Measurements from ENCODE around the gene NFIB.

The NFIB gene

DNA sequence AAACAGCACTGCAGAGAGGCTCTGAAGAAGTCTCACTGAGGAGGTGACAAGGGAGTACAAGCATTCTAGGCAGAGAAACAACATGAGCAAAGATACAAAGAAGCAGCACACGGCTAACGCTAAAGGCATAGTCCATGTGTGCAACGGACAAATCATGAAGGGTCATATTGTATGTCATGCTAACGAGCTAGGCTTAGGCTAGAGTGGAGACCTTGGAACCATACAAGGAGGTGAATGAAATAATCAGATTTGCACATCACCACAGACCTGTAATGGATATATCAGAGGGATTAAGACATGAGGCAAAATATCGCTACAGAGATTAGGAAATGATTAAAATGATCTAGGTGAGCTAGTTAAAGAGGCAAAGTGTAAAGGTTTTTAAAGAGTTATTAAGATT is 145.6 kb downstream of the NFIB start:
- Histone ChIP-seq H3K9me3 (ENCODE audit: control insufficient read depth, low read length) (no peaks in the 10 kb centered on the region), H3K27ac (ENCODE audit: low read depth, low read length, severe bottlenecking) (no peak overlapping the region), H3K4me1 (ENCODE audit: control insufficient read depth, insufficient read depth, low read length, poor library complexity, severe bottlenecking) (no peaks in the 10 kb centered on the region), H3K36me3 (ENCODE audit: control insufficient read depth, insufficient read depth, low read length) (no peaks in the 10 kb centered on the region), H3K4me3 (ENCODE audit: extremely low read depth, insufficient read depth, low read length, poor library complexity, severe bottlenecking) (no peak overlapping the region)
- 77 to 98% methylated on average over 4 of the region's 5 CpGs for WGBS, 2 experiments (ENCODE audit: insufficient coverage in 2 of 2)

DNA sequence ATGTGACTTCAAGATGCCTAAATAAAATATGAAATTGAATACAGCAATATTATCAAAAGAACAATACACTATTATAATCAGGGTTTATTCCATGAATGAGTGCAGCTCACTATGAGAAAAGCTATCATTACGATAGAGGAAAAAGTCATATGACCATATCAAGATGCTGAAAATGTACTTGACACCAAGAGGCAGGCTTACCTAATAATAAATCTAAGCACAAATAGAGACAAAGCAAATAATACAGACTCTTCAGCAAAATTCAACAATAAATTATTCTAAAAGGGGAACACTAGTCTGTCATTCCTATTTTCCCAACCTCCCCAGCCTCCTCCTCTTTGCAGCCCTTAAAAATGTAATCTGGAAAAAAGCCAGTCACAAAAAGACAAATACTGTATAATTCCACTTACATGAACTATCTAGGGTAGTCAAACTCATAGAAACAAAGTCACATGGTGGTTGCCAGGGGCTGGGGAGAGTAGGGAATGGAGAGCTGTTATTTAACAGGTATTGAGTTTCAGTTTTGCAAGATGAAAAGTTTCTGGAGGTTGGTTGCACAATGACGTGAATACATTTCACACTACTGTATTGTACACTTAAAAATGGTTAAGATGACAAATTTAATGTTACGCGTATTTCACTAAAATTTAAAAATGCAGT is 148.4 kb downstream of the NFIB start:
- Histone ChIP-seq H3K36me3 (ENCODE audit: control insufficient read depth, insufficient read depth, low read length) (no peaks in the 10 kb centered on the region), H3K4me1 (ENCODE audit: control insufficient read depth, insufficient read depth, low read length, poor library complexity, severe bottlenecking) (no peaks in the 10 kb centered on the region), H3K4me3 (ENCODE audit: extremely low read depth, insufficient read depth, low read length, poor library complexity, severe bottlenecking) (no peak overlapping the region), H3K9me3 (ENCODE audit: control insufficient read depth, low read length) (no peaks in the 10 kb centered on the region), H3K27ac (ENCODE audit: low read depth, low read length, severe bottlenecking) (no peak overlapping the region)
- 100% methylated on average over 2 of the region's 4 CpGs; no CpG with 5 or more reads in 1 of the 2 experiments for WGBS, 2 experiments (ENCODE audit: insufficient coverage in 2 of 2)

DNA sequence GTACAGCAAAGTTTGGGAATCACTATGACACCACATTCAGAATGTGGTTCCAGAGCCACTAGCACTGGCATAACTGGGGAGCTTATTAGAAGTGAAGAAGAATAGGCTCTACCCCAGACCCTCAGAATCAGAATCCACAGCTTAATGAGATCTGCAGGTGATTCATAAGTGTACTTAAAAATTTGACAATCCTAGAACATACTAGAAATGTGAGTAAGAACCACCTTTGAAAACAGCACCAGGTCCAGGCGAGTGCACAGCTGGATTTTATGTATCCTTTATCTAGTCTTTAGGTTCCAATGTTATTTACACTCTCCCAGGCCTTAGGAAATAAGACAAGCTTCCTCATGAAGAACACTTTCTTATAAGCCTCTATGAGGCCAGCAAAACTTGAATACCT is 149.0 kb downstream of the NFIB start:
- H3K36me3 ChIP-seq (ENCODE audit: control insufficient read depth, insufficient read depth, low read length), result no peaks in the 10 kb centered on the region
- H3K4me1 ChIP-seq (ENCODE audit: control insufficient read depth, insufficient read depth, low read length, poor library complexity, severe bottlenecking), result no peaks in the 10 kb centered on the region
- H3K4me3 ChIP-seq (ENCODE audit: extremely low read depth, insufficient read depth, low read length, poor library complexity, severe bottlenecking), result no peak overlapping the region
- no CpG with 5 or more reads among the region's 1 CpG for WGBS, 2 experiments (ENCODE audit: insufficient coverage in 2 of 2)
- H3K9me3 ChIP-seq (ENCODE audit: control insufficient read depth, low read length), result no peaks in the 10 kb centered on the region
- no peak overlapping the region for H3K27ac ChIP-seq (ENCODE audit: low read depth, low read length, severe bottlenecking)

DNA sequence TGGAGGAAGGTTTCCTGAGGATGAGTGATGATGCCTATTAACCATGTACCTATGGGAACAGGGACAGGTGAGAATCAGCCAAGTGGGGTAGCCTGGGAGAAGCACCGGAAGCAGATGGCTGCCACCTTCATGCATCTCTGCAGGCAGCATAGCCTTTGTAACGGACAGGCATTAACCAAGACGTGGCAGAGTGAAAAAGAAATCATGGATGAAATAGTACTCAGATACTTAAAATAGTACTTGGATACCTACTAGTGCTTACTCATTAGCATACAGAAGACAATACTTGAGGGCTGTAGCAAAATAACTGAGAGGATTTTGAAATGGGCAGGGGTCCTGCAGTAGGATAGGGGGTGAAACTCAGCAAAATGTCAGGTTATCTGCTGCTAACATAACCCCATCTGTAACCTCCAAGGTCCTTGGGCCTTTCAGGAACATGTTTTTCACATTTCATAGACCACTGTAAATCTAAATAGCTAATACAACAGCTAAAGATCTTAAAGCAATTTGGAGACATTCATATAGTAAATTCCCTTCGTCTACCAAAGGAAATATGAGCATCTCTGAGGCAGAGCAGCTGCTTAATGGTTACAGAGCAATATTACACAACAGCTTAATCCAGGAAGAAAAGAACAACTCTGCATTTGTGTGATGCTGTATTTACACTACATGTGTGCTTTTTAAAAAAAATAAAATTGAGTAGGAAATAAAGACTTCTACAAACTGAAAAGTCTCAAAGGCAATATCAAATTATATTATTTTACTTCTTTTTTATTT is 154.3 kb downstream of the NFIB start:
- no peaks in the 10 kb centered on the region for H3K4me1 ChIP-seq (ENCODE audit: control insufficient read depth, insufficient read depth, low read length, poor library complexity, severe bottlenecking)
- H3K4me3 ChIP-seq (ENCODE audit: extremely low read depth, insufficient read depth, low read length, poor library complexity, severe bottlenecking), result no peak overlapping the region
- no peaks in the 10 kb centered on the region for H3K9me3 ChIP-seq (ENCODE audit: control insufficient read depth, low read length)
- H3K27ac ChIP-seq (ENCODE audit: low read depth, low read length, severe bottlenecking), result no peak overlapping the region
- 89 to 100% methylated on average over 1 of the region's 4 CpGs for WGBS, 2 experiments (ENCODE audit: insufficient coverage in 2 of 2)
- H3K36me3 ChIP-seq (ENCODE audit: control insufficient read depth, insufficient read depth, low read length), result no peaks in the 10 kb centered on the region

DNA sequence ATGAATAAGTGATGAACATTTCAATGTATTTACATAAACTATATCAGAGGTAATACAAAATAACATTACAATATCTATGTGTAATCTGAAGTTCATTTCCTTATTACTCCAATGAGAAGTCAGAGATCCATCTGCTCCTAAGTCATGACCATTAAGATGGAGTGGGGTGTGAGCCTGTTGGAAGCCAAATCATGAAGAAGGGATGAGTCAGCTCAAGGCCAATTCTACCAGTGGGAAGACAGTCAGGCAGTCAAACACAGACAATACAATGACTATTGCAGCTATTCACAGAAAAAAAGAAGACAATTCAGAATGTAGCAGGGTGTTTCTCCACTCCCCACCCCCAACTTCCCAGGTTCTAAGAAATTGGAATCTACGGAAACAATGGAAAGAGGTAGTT is 155.0 kb downstream of the NFIB start:
- no peaks in the 10 kb centered on the region for H3K9me3 ChIP-seq (ENCODE audit: control insufficient read depth, low read length)
- no peak overlapping the region for H3K27ac ChIP-seq (ENCODE audit: low read depth, low read length, severe bottlenecking)
- no peaks in the 10 kb centered on the region for H3K4me1 ChIP-seq (ENCODE audit: control insufficient read depth, insufficient read depth, low read length, poor library complexity, severe bottlenecking)
- H3K4me3 ChIP-seq (ENCODE audit: extremely low read depth, insufficient read depth, low read length, poor library complexity, severe bottlenecking), result no peak overlapping the region
- 80 to 100% methylated on average over 1 of the region's 1 CpG for WGBS, 2 experiments (ENCODE audit: insufficient coverage in 2 of 2)
- no peaks in the 10 kb centered on the region for H3K36me3 ChIP-seq (ENCODE audit: control insufficient read depth, insufficient read depth, low read length)

DNA sequence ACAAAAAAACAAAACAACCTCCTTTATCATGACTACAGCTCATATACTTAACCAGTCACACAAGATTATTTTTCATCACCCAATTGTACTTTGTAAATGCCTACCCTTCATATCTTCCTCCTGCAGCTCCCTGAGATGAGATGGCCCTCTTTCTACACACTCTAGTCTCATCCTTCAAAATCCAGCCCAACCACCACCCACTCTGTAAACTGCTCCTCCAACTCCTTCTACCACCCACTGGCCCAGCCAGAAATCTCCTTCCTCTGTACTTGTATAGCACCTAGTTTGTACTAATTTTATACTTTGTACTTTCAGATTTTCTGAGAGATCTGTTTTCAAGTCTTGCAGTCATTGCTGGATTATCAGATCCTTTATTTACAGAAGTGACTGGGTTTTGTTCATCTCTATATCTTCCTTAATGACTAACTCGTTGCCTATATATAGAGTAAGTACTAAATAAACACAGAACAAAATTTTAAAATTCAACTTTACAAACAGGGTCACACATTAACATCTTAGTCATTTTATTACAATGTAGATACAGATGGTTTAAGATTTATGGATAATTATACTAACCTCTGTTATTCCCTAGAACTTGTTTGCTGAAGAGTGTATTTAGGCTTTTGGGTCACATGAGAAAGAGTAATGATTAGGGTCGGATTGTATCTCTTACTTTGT is 155.7 kb downstream of the NFIB start:
- no peak overlapping the region for H3K4me3 ChIP-seq (ENCODE audit: extremely low read depth, insufficient read depth, low read length, poor library complexity, severe bottlenecking)
- WGBS, 2 experiments (ENCODE audit: insufficient coverage in 2 of 2), result no CpG with 5 or more reads among the region's 2 CpGs
- no peaks in the 10 kb centered on the region for H3K36me3 ChIP-seq (ENCODE audit: control insufficient read depth, insufficient read depth, low read length)
- no peak overlapping the region for H3K27ac ChIP-seq (ENCODE audit: low read depth, low read length, severe bottlenecking)
- no peaks in the 10 kb centered on the region for H3K9me3 ChIP-seq (ENCODE audit: control insufficient read depth, low read length)
- no peaks in the 10 kb centered on the region for H3K4me1 ChIP-seq (ENCODE audit: control insufficient read depth, insufficient read depth, low read length, poor library complexity, severe bottlenecking)

DNA sequence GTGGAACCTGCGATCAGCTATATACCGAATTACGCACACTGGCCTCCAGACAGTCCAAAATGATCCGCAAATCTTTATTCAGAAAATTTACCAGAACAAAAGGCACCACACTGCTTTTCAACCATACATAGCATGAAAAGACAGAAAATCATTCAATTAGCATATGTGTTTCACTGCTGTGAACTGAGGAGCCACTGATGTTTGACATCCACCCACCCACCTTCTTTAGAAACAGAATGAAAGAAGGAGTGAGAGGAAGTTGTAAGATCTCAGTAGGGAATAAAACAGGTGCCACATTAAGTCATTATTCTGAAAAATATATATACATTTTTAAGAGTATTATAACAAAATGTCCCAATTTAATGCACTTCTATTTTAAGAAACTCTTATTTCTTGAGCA is 156.8 kb downstream of the NFIB start:
- Histone ChIP-seq H3K9me3 (ENCODE audit: control insufficient read depth, low read length) (no peaks in the 10 kb centered on the region), H3K27ac (ENCODE audit: low read depth, low read length, severe bottlenecking) (no peak overlapping the region), H3K36me3 (ENCODE audit: control insufficient read depth, insufficient read depth, low read length) (no peaks in the 10 kb centered on the region), H3K4me1 (ENCODE audit: control insufficient read depth, insufficient read depth, low read length, poor library complexity, severe bottlenecking) (no peaks in the 10 kb centered on the region), H3K4me3 (ENCODE audit: extremely low read depth, insufficient read depth, low read length, poor library complexity, severe bottlenecking) (no peak overlapping the region)
- 88 to 100% methylated on average over 3 to 4 of the region's 4 CpGs for WGBS, 2 experiments (ENCODE audit: insufficient coverage in 2 of 2)

DNA sequence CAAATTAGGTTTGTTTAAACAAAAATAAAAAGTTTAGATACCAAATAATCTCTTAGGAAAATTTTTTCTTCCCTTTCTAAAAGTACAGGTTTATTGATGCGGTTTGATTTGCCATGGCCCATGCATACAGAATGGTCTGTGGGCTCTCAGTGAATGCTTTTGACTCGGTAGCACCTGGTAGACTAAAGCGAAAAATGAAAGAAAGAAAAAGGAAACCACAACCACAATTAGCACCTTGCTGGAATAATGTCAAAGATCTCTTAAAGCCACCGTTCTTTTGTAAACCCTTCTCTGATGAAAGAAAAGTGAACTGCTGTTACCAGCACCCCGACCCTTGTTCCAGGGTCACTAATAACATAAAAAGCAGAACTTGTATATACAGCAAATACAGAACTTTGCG is 157.9 kb downstream of the NFIB start:
- 77 to 84% methylated on average over 3 of the region's 6 CpGs for WGBS, 2 experiments (ENCODE audit: insufficient coverage in 2 of 2)
- no peak overlapping the region for H3K27ac ChIP-seq (ENCODE audit: low read depth, low read length, severe bottlenecking)
- no peaks in the 10 kb centered on the region for H3K9me3 ChIP-seq (ENCODE audit: control insufficient read depth, low read length)
- no peaks in the 10 kb centered on the region for H3K36me3 ChIP-seq (ENCODE audit: control insufficient read depth, insufficient read depth, low read length)
- no peaks in the 10 kb centered on the region for H3K4me1 ChIP-seq (ENCODE audit: control insufficient read depth, insufficient read depth, low read length, poor library complexity, severe bottlenecking)
- no peak overlapping the region for H3K4me3 ChIP-seq (ENCODE audit: extremely low read depth, insufficient read depth, low read length, poor library complexity, severe bottlenecking)

DNA sequence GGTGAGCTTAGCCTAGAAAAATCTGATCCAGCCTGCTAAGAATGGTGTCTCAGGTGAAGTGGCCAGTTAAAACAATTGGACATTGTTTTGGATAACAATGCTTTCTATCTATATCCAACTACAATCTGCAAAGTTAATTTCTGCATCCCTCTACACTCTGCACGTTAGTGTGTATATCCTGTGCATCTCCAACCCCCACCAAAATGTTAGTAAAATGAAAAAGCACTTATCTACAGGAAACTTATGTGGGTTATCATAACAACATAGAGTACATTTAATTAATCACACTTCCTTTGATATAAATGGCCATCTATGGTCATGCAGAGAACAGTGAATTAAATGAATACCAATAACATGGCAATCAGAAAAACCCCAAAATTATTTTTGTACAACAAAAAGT is 158.7 kb downstream of the NFIB start:
- no CpG with 5 or more reads among the region's 1 CpG for WGBS, 2 experiments (ENCODE audit: insufficient coverage in 2 of 2)
- no peaks in the 10 kb centered on the region for H3K36me3 ChIP-seq (ENCODE audit: control insufficient read depth, insufficient read depth, low read length)

DNA sequence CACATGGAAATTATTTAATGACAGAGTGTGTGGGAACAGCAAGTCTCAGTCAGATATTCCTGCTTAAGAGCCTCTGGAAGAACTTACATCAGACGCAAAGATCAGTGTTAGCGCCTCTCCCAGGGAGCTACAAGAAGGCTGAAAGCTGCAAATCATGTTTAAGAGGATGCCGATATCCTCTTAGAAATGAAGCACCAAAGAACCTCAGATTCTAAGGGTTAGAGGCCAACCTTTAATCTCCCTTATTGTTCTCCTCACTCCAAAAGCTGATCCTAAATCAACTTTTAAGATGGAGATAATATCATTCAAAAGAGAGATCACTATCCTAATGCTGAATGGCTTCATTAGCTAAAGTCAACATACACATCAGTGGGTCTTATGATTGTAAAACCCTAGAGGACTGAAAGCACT is 160.6 kb downstream of the NFIB start:
- Histone ChIP-seq H3K27ac (ENCODE audit: low read depth, low read length, severe bottlenecking) (no peak overlapping the region), H3K9me3 (ENCODE audit: control insufficient read depth, low read length) (no peaks in the 10 kb centered on the region), H3K4me3 (ENCODE audit: extremely low read depth, insufficient read depth, low read length, poor library complexity, severe bottlenecking) (no peak overlapping the region), H3K36me3 (ENCODE audit: control insufficient read depth, insufficient read depth, low read length) (no peaks in the 10 kb centered on the region), H3K4me1 (ENCODE audit: control insufficient read depth, insufficient read depth, low read length, poor library complexity, severe bottlenecking) (no peaks in the 10 kb centered on the region)
- whole genome bisulfite sequencing, 2 experiments (ENCODE audit: insufficient coverage in 2 of 2), result 66 to 74% methylated on average over 3 of the region's 3 CpGs

More for the DNA sequence above, 158.7 kb downstream of the NFIB start:
- Histone ChIP-seq H3K27ac (ENCODE audit: low read depth, low read length, severe bottlenecking) (no peak overlapping the region), H3K4me3 (ENCODE audit: extremely low read depth, insufficient read depth, low read length, poor library complexity, severe bottlenecking) (no peak overlapping the region), H3K9me3 (ENCODE audit: control insufficient read depth, low read length) (no peaks in the 10 kb centered on the region), H3K4me1 (ENCODE audit: control insufficient read depth, insufficient read depth, low read length, poor library complexity, severe bottlenecking) (no peaks in the 10 kb centered on the region)

DNA sequence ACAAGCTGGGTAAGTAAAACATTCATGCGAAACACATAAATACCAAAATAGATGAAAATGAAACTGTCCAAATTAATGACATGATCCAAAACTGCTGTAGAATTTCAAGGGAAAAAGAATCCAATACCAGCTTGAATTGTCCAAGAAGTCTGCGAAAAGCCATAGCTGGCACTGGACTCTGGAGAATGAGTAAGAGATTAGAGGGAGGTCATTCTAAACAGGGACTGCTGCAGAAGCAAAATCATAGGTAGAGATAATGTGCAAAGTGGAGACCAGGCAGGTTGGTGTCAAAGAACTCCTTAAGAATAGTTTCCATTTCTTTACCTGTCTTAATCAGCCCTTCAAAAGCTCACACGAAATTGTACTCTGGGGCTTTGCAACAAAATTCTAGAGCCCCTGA is 162.5 kb downstream of the NFIB start:
- Histone ChIP-seq H3K27ac (ENCODE audit: low read depth, low read length, severe bottlenecking) (no peak overlapping the region), H3K4me1 (ENCODE audit: control insufficient read depth, insufficient read depth, low read length, poor library complexity, severe bottlenecking) (no peaks in the 10 kb centered on the region), H3K36me3 (ENCODE audit: control insufficient read depth, insufficient read depth, low read length) (no peaks in the 10 kb centered on the region), H3K9me3 (ENCODE audit: control insufficient read depth, low read length) (no peaks in the 10 kb centered on the region), H3K4me3 (ENCODE audit: extremely low read depth, insufficient read depth, low read length, poor library complexity, severe bottlenecking) (no peak overlapping the region)
- 80 to 93% methylated on average over 2 of the region's 3 CpGs for WGBS, 2 experiments (ENCODE audit: insufficient coverage in 2 of 2)

All from mesodermal cell (in vitro differentiated cells).